NCI-H748 (cell line): ENCODE measurements around the gene NEU3.
"Not testable (repeated sequence)": the region's sequence is repeated elsewhere in the genome, so short reads cannot be mapped to it uniquely, and the experiment has no call there.

Experiments
- DNase-seq: peaks from one replicate; lab custom pipeline; 2025; ENCODE audit not compliant: unreplicated experiment; lab: John Stamatoyannopoulos, UW

NEU3 gene

GRCh38 chr11:74981888-74982287 is 6.8 kb upstream of the NEU3 start:
- DNase-seq: no peak

- no peak for DNase-seq
Observed at GRCh38 chr11:74984070-74984469, 4.7 kb upstream of the NEU3 start.

- DNase-seq: no peak
Observed at GRCh38 chr11:74984730-74985129, 4.0 kb upstream of the NEU3 start.

- DNase-seq: peak; percentile 42
Observed at GRCh38 chr11:74989260-74989638, 516 bp downstream of the NEU3 start.

- not testable (repeated sequence) for DNase-seq
Observed at GRCh38 chr11:74990150-74990549, 1.4 kb downstream of the NEU3 start.

- no peak for DNase-seq
Observed at GRCh38 chr11:74990941-74991340, 2.2 kb downstream of the NEU3 start.

- no peak for DNase-seq
Observed at GRCh38 chr11:74992852-74993251, 4.1 kb downstream of the NEU3 start.

GRCh38 chr11:75000975-75001354 is 12.2 kb downstream of the NEU3 start:
- DNase-seq: no peak

- no peak for DNase-seq
Observed at GRCh38 chr11:75001686-75002085, 13.0 kb downstream of the NEU3 start.

- no peak for DNase-seq
Observed at GRCh38 chr11:75002516-75002915, 13.8 kb downstream of the NEU3 start.

- DNase-seq: no peak
Observed at GRCh38 chr11:75004215-75004614, 15.5 kb downstream of the NEU3 start.

GRCh38 chr11:75011357-75011756 is 22.6 kb downstream of the NEU3 start:
- DNase-seq: no peak

GRCh38 chr11:75011872-75012271 is 23.1 kb downstream of the NEU3 start:
- DNase-seq: no peak

- DNase-seq: no peak
Observed at GRCh38 chr11:75013051-75013450, 24.3 kb downstream of the NEU3 start.

GRCh38 chr11:75014129-75014528 is 25.4 kb downstream of the NEU3 start:
- no peak for DNase-seq

GRCh38 chr11:75019200-75019599 is 30.5 kb downstream of the NEU3 start:
- not testable (repeated sequence) for DNase-seq

GRCh38 chr11:75020328-75020727 is 31.6 kb downstream of the NEU3 start:
- not testable (repeated sequence) for DNase-seq

- DNase-seq: no peak
Observed at GRCh38 chr11:75022296-75022695, 33.6 kb downstream of the NEU3 start.

GRCh38 chr11:75022759-75023396 is 34.1 kb downstream of the NEU3 start:
- DNase-seq: peak; percentile 59

- DNase-seq: no peak
Observed at GRCh38 chr11:75023446-75024067, 34.8 kb downstream of the NEU3 start.

GRCh38 chr11:75024068-75024449 is 35.3 kb downstream of the NEU3 start:
- no peak for DNase-seq

- no peak for DNase-seq
Observed at GRCh38 chr11:75024764-75025211, 36.1 kb downstream of the NEU3 start.

- DNase-seq: no peak
Observed at GRCh38 chr11:75025561-75025960, 36.8 kb downstream of the NEU3 start.
